NCI-H526 (cell line): Measurements from ENCODE around the gene MFAP2.

Source experiments
- DNase-seq, 2 experiments: peaks; one replicate each; lab custom pipeline; 2025; lab: John Stamatoyannopoulos, UW

The MFAP2 gene

GRCh38 chr1:17008208-17008855 is 27.9 kb upstream of the MFAP2 start:
- DNase-seq, result no peak

DNA sequence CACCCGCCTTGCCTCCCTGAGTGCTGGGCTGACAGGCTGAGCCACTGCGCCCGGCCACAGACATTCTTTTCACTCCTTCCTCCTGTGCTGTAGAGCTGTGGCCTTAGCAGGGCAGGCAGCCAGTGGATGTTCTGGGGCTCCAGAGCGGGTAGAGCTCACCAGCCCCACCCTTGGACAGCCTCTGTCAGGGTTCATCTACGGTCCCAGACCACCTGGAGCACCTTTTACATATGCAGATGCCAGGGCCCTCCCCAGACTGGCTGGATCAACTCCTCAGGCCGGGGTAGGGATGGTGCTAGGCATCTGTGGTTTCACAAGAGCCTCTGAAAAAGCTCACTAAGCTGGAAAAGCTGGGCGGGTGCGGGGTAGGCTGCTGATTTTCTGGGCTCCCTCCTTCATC is 26.7 kb upstream of the MFAP2 start:
- DNase-seq, result no peak

GRCh38 chr1:17005365-17005740 is 24.9 kb upstream of the MFAP2 start:
- no peak for DNase-seq

- no peak for DNase-seq
Measured at GRCh38 chr1:17004466-17005364, 24.3 kb upstream of the MFAP2 start.

- DNase-seq, result no peak
Measured at GRCh38 chr1:17002524-17002902, 22.1 kb upstream of the MFAP2 start.

DNA sequence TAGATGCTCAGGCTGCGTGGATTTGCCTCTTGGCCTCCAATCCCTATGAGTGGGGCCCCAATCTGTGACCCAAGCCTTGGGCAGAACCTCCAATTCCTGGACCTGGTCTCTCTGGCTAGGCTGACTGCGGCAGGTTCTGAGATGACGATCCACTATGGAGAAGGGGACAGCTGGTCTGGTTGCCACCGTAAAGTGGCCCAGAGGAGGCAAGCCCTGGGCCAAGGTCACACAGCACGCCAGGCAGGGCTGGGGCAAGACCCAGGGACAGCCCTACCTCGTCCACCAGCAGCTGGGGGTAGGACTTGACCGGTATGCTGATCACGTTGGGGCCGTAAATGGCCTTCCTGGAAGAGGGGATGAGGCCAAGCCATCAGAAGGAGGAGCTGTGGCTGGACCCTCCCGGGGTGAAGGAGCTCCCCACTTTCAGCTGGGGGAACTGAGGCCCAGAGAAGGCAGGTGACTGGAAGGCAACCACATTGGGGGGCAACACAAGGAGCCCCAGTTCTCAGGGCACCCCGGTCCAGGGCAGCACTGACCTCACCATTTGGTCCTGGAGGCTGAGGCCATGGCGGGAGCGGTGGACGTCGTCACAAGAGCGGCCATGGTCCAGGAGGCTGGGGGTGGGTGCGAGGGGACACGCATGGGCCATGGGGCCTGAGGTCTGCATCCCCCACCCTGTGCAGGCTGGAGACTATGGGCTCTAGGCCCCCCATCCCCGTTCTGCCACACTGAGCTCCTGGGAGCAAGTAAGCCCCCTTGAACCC is 21.5 kb upstream of the MFAP2 start:
- DNase-seq, result no peak

- DNase-seq, result no peak
Measured at GRCh38 chr1:16999863-17000262, 19.4 kb upstream of the MFAP2 start.

- no peak for DNase-seq
Measured at GRCh38 chr1:16998589-16998988, 18.2 kb upstream of the MFAP2 start.

- no peak for DNase-seq
Measured at GRCh38 chr1:16996845-16997244, 16.4 kb upstream of the MFAP2 start.

GRCh38 chr1:16993521-16994038 is 13.2 kb upstream of the MFAP2 start:
- no peak for DNase-seq

- no peak for DNase-seq
Measured at GRCh38 chr1:16992675-16993074, 12.3 kb upstream of the MFAP2 start.

- no peak for DNase-seq
Measured at GRCh38 chr1:16992102-16992501, 11.7 kb upstream of the MFAP2 start.

GRCh38 chr1:16991571-16991970 is 11.2 kb upstream of the MFAP2 start:
- no peak for DNase-seq

GRCh38 chr1:16989676-16990391 is 9.4 kb upstream of the MFAP2 start:
- no peak for DNase-seq

- DNase-seq, result no peak
Measured at GRCh38 chr1:16988210-16988609, 7.8 kb upstream of the MFAP2 start.

GRCh38 chr1:16986962-16987361 is 6.5 kb upstream of the MFAP2 start:
- DNase-seq, result no peak

GRCh38 chr1:16986560-16986959 is 6.1 kb upstream of the MFAP2 start:
- DNase-seq, result no peak

- DNase-seq, result no peak
Measured at GRCh38 chr1:16986113-16986512, 5.7 kb upstream of the MFAP2 start.

GRCh38 chr1:16984717-16985116 is 4.3 kb upstream of the MFAP2 start:
- DNase-seq, result no peak

GRCh38 chr1:16983649-16984048 is 3.2 kb upstream of the MFAP2 start:
- no peak for DNase-seq

- no peak for DNase-seq
Measured at GRCh38 chr1:16982902-16983301, 2.5 kb upstream of the MFAP2 start.

- no peak for DNase-seq
Measured at GRCh38 chr1:16981269-16981849, 939 bp upstream of the MFAP2 start.
